Neural progenitor cell (in vitro differentiated cells): ENCODE results near the gene ANKS1B.

Source experiments
- EZH2 ChIP-seq: fragments of 200-600 bp; sonication (generic); IDR thresholded peaks from 2 replicates; pipeline ENCODE4 v1.6.1; 2017; ENCODE audit warnings: antibody characterized with exemption, mild to moderate bottlenecking, moderate library complexity
- EZH2phosphoT487 ChIP-seq: fragments of 200-600 bp; sonication (generic); IDR thresholded peaks from 2 replicates; pipeline ENCODE4 v1.6.1; 2017; ENCODE audit warnings: antibody characterized with exemption
- TF ChIP-seq, protein P1 (sequence below): fragments of 200-600 bp; sonication (generic); IDR thresholded peaks from 2 replicates; pipeline ENCODE4 v1.5.1; 2017; ENCODE audit warnings: antibody characterized with exemption, mild to moderate bottlenecking

DNA sequence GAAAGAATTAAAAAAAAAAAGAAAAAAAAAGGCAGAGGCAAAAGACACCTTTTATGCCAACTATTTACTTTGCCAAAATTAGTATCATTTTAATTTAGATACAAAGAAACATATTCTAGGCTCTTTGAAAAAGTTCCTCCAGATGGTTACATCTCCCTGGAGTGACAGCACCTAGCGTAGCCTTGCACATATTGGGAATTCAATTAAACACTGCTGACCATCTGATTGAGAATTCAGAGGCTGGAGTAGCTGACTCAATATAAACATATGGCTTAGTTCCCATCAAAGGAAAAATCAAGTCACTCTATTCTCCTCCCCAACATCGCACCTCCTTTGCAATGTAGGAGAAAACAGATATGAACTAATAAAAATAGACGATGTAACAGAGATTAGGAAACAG, 36.4 kb downstream of the ANKS1B start:
- TF ChIP-seq, protein P1, sequence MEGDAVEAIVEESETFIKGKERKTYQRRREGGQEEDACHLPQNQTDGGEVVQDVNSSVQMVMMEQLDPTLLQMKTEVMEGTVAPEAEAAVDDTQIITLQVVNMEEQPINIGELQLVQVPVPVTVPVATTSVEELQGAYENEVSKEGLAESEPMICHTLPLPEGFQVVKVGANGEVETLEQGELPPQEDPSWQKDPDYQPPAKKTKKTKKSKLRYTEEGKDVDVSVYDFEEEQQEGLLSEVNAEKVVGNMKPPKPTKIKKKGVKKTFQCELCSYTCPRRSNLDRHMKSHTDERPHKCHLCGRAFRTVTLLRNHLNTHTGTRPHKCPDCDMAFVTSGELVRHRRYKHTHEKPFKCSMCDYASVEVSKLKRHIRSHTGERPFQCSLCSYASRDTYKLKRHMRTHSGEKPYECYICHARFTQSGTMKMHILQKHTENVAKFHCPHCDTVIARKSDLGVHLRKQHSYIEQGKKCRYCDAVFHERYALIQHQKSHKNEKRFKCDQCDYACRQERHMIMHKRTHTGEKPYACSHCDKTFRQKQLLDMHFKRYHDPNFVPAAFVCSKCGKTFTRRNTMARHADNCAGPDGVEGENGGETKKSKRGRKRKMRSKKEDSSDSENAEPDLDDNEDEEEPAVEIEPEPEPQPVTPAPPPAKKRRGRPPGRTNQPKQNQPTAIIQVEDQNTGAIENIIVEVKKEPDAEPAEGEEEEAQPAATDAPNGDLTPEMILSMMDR, result no peak
- no peak for TF ChIP-seq EZH2phosphoT487
- TF ChIP-seq EZH2, result no peak
